HepG2 (cell line): ENCODE data around the gene DDX31. TPM values are rescaled to one million over a fixed set of nuclear protein-coding genes. Genes with fewer than 3 reads are reported as not detected.

Experiments used
- ATAC-seq: fragments of 200-7000 bp; cut with Tn5 transposase; 3 replicates; pipeline ENCODE4 v1.9.1; 2020; ENCODE audit warnings: mild to moderate bottlenecking, moderate library complexity
- BruUV-seq: library from RNA; stranded (reverse); fragments of 400-500 nt; replicated peaks from 2 replicates; lab custom pipeline; 2021; lab: Mats Ljungman, UMichigan
- CTCF ChIA-PET: fragments of 300-600 bp; formaldehyde crosslinking; extraction: SDS; loops from one replicate; lab custom pipeline; 2021; ENCODE audit warnings: low total read pairs, inconsistent platforms, low intra/inter-chr PET ratio; lab: Yijun Ruan, JAX
- POLR2A ChIA-PET: fragments of 350-600 bp; sonication (Branson Sonifier 250); formaldehyde crosslinking; loops from one replicate; lab custom pipeline; 2020; ENCODE audit warnings: antibody characterized with exemption, inconsistent platforms; lab: Yijun Ruan, JAX
- DNase-seq: peaks from one replicate; pipeline ENCODE4 v3.0.0-alpha.2; 2015; ENCODE audit warnings: low spot score
- FAIRE-seq: peaks from 3 replicates; lab custom pipeline; 2011; peaks lifted over from hg19 to GRCh38; lab: Jason Lieb, UNC
- H2AFZ ChIP-seq: one replicate; pipeline ENCODE4 v1.6.1; 2011; ENCODE audit warnings: low read length, inconsistent platforms
- H3K27ac ChIP-seq: fragments of 300-600 bp; 3 replicates; pipeline ENCODE4 v1.8.0; 2011; ENCODE audit warnings: mixed run types, mild to moderate bottlenecking, mixed read lengths, low read length, inconsistent platforms; ENCODE audit not compliant: insufficient read depth; ENCODE audit errors: extremely low read length
- H3K27me3 ChIP-seq, 2 experiments: fragments of 200-600 bp in 1 of 2; 2 replicates in 1 of 2; 3 replicates in 1 of 2; pipeline versions ENCODE4 v1.6.0 to v1.8.0; 2011; ENCODE audit warnings: low read length in 2 of 2, mild to moderate bottlenecking in 2 of 2, moderate library complexity in 2 of 2, inconsistent platforms in 1 of 2; ENCODE audit not compliant: insufficient read depth in 2 of 2, control insufficient read depth in 1 of 2
- H3K36me3 ChIP-seq, 2 experiments: fragments of 200-600 bp in 1 of 2; replicated peaks in 1 of 2; 2 replicates in 1 of 2; 3 replicates in 1 of 2; pipeline versions ENCODE4 v1.5.1 to v1.8.0; 2011; ENCODE audit warnings: low read length in 2 of 2, inconsistent platforms in 1 of 2; ENCODE audit not compliant: insufficient read depth in 2 of 2, control insufficient read depth in 1 of 2
- H3K4me1 ChIP-seq: 2 replicates; pipeline ENCODE4 v1.5.1; 2012; ENCODE audit warnings: low read length, inconsistent platforms; ENCODE audit not compliant: insufficient read depth
- H3K4me2 ChIP-seq: 2 replicates; pipeline ENCODE4 v1.6.0; 2011; ENCODE audit warnings: low read depth, low read length, inconsistent platforms
- H3K4me3 ChIP-seq, 3 experiments: fragments of 200-600 bp in 1 of 3; sonication (generic), shearing (Covaris generic) in 1 of 3; replicated peaks in 1 of 3; 2 replicates each; pipeline ENCODE4 v1.5.1; 2011 to 2016; ENCODE audit warnings: low read length in 3 of 3, inconsistent platforms in 2 of 3, low read depth in 2 of 3, mild to moderate bottlenecking in 2 of 3, control low read depth in 1 of 3, mixed read lengths in 1 of 3; ENCODE audit not compliant: insufficient read depth in 1 of 3
- H3K79me2 ChIP-seq: one replicate; pipeline ENCODE4 v1.6.1; 2011; ENCODE audit warnings: low read length, inconsistent platforms; ENCODE audit not compliant: insufficient read depth
- H3K9ac ChIP-seq: 2 replicates; pipeline ENCODE4 v1.6.0; 2011; ENCODE audit warnings: mild to moderate bottlenecking, low read depth, low read length, inconsistent platforms; ENCODE audit not compliant: insufficient read depth
- H3K9me3 ChIP-seq: 2 replicates; pipeline ENCODE4 v1.5.1; 2012; ENCODE audit warnings: mild to moderate bottlenecking, low read length
- H4K20me1 ChIP-seq: 2 replicates; pipeline ENCODE4 v1.6.0; 2011; ENCODE audit warnings: inconsistent platforms, mild to moderate bottlenecking, low read length, moderate library complexity; ENCODE audit not compliant: insufficient read depth
- BORCS8-MEF2B ChIP-seq: sonication (generic); formaldehyde crosslinking; IDR thresholded peaks from 2 replicates; pipeline ENCODE4 v1.8.0; 2022; ENCODE audit warnings: mild to moderate bottlenecking, missing genetic modification reagents
- FOSL2 ChIP-seq: sonication (generic); formaldehyde crosslinking; IDR thresholded peaks from 2 replicates; pipeline ENCODE4 v1.4.0; 2020; ENCODE audit warnings: missing genetic modification reagents
- NCOR1 ChIP-seq: fragments of 200-600 bp; sonication (generic); IDR thresholded peaks from 2 replicates; pipeline ENCODE4 v1.7.0; 2017; ENCODE audit warnings: antibody characterized with exemption, low read length, borderline replicate concordance
- PBX2 ChIP-seq: IDR thresholded peaks from 2 replicates; pipeline ENCODE4 v1.6.1; 2016; ENCODE audit warnings: control low read depth
- SKIL ChIP-seq: sonication (generic); formaldehyde crosslinking; IDR thresholded peaks from 2 replicates; pipeline ENCODE4 v1.8.0; 2022; ENCODE audit warnings: missing genetic modification reagents, mild to moderate bottlenecking, moderate library complexity, borderline replicate concordance
- THAP7 ChIP-seq: sonication (generic); formaldehyde crosslinking; IDR thresholded peaks from 2 replicates; pipeline ENCODE4 v1.8.1; 2023; ENCODE audit warnings: mild to moderate bottlenecking, missing genetic modification reagents
- XRCC5 ChIP-seq: fragments of 200-400 bp; formaldehyde crosslinking; optimal IDR thresholded peaks from 2 replicates; pipeline ENCODE3; 2017; ENCODE audit warnings: mild to moderate bottlenecking, low read length
- ZFP91 ChIP-seq: sonication (generic); formaldehyde crosslinking; IDR thresholded peaks from 2 replicates; pipeline ENCODE4 v1.9.0; 2022; ENCODE audit warnings: missing genetic modification reagents, mild to moderate bottlenecking, borderline replicate concordance
- ZNF263 ChIP-seq: sonication (generic); formaldehyde crosslinking; IDR thresholded peaks from 2 replicates; pipeline ENCODE4 v1.4.0; 2020; ENCODE audit warnings: missing genetic modification reagents
- ZNF549 ChIP-seq: sonication (generic); formaldehyde crosslinking; IDR thresholded peaks from 2 replicates; pipeline ENCODE4 v1.5.0; 2020; ENCODE audit warnings: missing genetic modification reagents
- WGBS: methylation state at CpG from one replicate; pipeline ENCODE4 v1.1.6; 2017; ENCODE audit warnings: low lambda C conversion rate; 5-methylcytosine and 5-hydroxymethylcytosine counted together
- in situ Hi-C: cut with HindIII; loops from 2 replicates; pipeline ENCODE4 v1.10.0; 2017; ENCODE audit warnings: low pct_unique_long_range_greater_than_20kb; ENCODE audit not compliant: extremely low pct_ligation_motif_present
- intact Hi-C: fragments of 100-400 bp; cut with micrococcal nuclease; formaldehyde crosslinking; loops from one replicate; pipeline ENCODE4 v1.10.0; 2022; ENCODE audit not compliant: unreplicated experiment
- polyA plus RNA-seq, 8 experiments: library from polyadenylated mRNA; depleted of rRNA in 3 of 8; stranded (reverse) in 7 of 8; unstranded in 1 of 8; fragments of >200 nt; fragmentation: Illumina TruSeq in 4 of 8; extraction: Trizol in 4 of 8; gene quantifications; 2 replicates each; pipeline versions ENCODE4 v1.2.1 to v1.2.3, GENCODE V29; 2011 to 2016; ENCODE audit warnings: low read depth in 4 of 8, missing spikeins in 1 of 8, mixed read lengths in 1 of 8; ENCODE audit not compliant: insufficient read depth in 1 of 8
- total RNA-seq, 5 experiments: library from RNA; depleted of rRNA; stranded (reverse); fragments of >200 nt; fragmentation: Illumina TruSeq; extraction: Trizol; gene quantifications; 2 replicates each; pipeline ENCODE4 v1.2.3, GENCODE V29; 2016; ENCODE audit warnings: low read depth in 1 of 5

Gene DDX31
- total and polyA plus RNA-seq, 2 of the 13 experiments (the other 11 are each of a cell fraction or from before 2014, with no cell fraction given) = 11.4 to 16.3 TPM

GRCh38 chr9:132575005-132575609 lies 94.7 kb downstream of the DDX31 start (continued):
- peak; percentile 26; the same call in 1 of the 2 replicates for TF ChIP-seq ZFP91 (CRISPR knock-in tag)
- TF ChIP-seq NCOR1 = no peak
- TF ChIP-seq ZNF549 (CRISPR knock-in tag) = no peak
- 0 out of 2 replicates have a peak, but pooled peaks have one; percentile 29 for TF ChIP-seq THAP7 (CRISPR knock-in tag)
- TF ChIP-seq BORCS8-MEF2B (CRISPR knock-in tag) = no peak
- peak; percentile 100 for TF ChIP-seq ZNF263 (CRISPR knock-in tag)
- TF ChIP-seq FOSL2 (CRISPR knock-in tag) = peak; percentile 40; the same call in 1 of the 2 replicates
- TF ChIP-seq XRCC5 = peak; percentile 54

- under 1% methylated on average over 8 of the region's 8 CpGs for WGBS
- no peaks in the 10 kb centered on the region for H3K79me2 ChIP-seq
- intact Hi-C loops = no loop called here
- no peak; the same call in 2 of the 3 replicates for ATAC-seq
- TF ChIP-seq SKIL = no peak
- 0 out of 2 replicates have a peak, but pooled peaks have one; percentile 42 for TF ChIP-seq PBX2 (CRISPR knock-in tag)
- DNase-seq = no peak
- no peaks in the 10 kb centered on the region for H3K36me3 ChIP-seq
- peaks cover 4% of the 10 kb centered on the region; the same call in 1 of the 2 replicates for H4K20me1 ChIP-seq
- no peak for FAIRE-seq
- no peak overlapping the region for H3K9ac ChIP-seq
- no TSS peak for BruUV-seq
- H3K27ac ChIP-seq = no peak overlapping the region
- ChIA-PET CTCF (no interaction called here), POLR2A (no interaction called here)
- in situ Hi-C loops = no loop called here
- H3K4me2 ChIP-seq = no peak overlapping the region
- H2AFZ ChIP-seq = no peak overlapping the region
- H3K4me3 ChIP-seq = no peak overlapping the region
- H3K27me3 ChIP-seq = peaks cover 2 to 10% of the 10 kb centered on the region in 2 experiments; a peak in 3 of 5 replicates
- no peaks in the 10 kb centered on the region for H3K4me1 ChIP-seq
- no peaks in the 10 kb centered on the region for H3K9me3 ChIP-seq
These were observed 96.9 kb downstream of the DDX31 start for GRCh38 chr9:132572921-132573320.
